Panc1 (cell line): Measurements from ENCODE around the gene TGFB1I1.

ENCODE experiments used
- CTCF ChIP-seq: fragments of 450-650 bp; IDR thresholded peaks from 2 replicates; pipeline ENCODE4 v1.5.1; 2017; ENCODE audit warnings: mild to moderate bottlenecking
- POLR2AphosphoS5 ChIP-seq: IDR thresholded peaks from 2 replicates; pipeline ENCODE4 v1.6.1; 2012; ENCODE audit warnings: mild to moderate bottlenecking, low read depth, low read length, moderate library complexity
- REST ChIP-seq, 2 experiments: IDR thresholded peaks; 2 replicates each; pipeline ENCODE4 v1.6.1; 2011 to 2012; ENCODE audit warnings: low read depth in 2 of 2, control low read depth in 1 of 2, low read length in 1 of 2, mild to moderate bottlenecking in 1 of 2, moderate library complexity in 1 of 2; ENCODE audit not compliant: insufficient read depth in 1 of 2
- TCF7L2 ChIP-seq: IDR thresholded peaks from 2 replicates; pipeline ENCODE4 v1.6.1; 2011; ENCODE audit warnings: mild to moderate bottlenecking, low read depth, low read length, inconsistent platforms

- TF ChIP-seq CTCF (no peak), POLR2AphosphoS5 (no peak), REST (IDR thresholded peaks at IDR 0.05; ENCODE audit: insufficient read depth in 1 of 2, low read depth in 2 of 2, low read length in 1 of 2) (no peak), TCF7L2 (no peak)
These were observed 48.2 kb upstream of the TGFB1I1 start for GRCh38 chr16:31423801-31424200.
